Nephron progenitor cell (in vitro differentiated cells): ENCODE measurements around the gene MYL9.
A peak's percentile ranks its signal among the peaks of the same experiment; 100 is the strongest.

ENCODE experiments used
- DNase-seq: peaks from one replicate; pipeline ENCODE4 v3.0.0; 2021
- H3K27ac Mint-ChIP-seq: 2 replicates; pipeline ENCODE4 v1.8.0; 2021; ENCODE audit warnings: mild to moderate bottlenecking, moderate library complexity, mixed read lengths
- H3K27me3 Mint-ChIP-seq: 2 replicates; pipeline ENCODE4 v1.8.0; 2021; ENCODE audit warnings: mild to moderate bottlenecking, low read depth, mixed read lengths; ENCODE audit not compliant: poor library complexity
- H3K36me3 Mint-ChIP-seq: 2 replicates; pipeline ENCODE4 v1.8.0; 2021; ENCODE audit warnings: low read depth, mixed read lengths
- H3K4me1 Mint-ChIP-seq: 2 replicates; pipeline ENCODE4 v1.8.0; 2021; ENCODE audit warnings: mixed read lengths
- H3K4me3 Mint-ChIP-seq: 2 replicates; pipeline ENCODE4 v1.8.0; 2021; ENCODE audit warnings: mild to moderate bottlenecking, moderate library complexity, mixed read lengths
- H3K9me3 Mint-ChIP-seq: 2 replicates; pipeline ENCODE4 v1.8.0; 2021; ENCODE audit warnings: mild to moderate bottlenecking, moderate library complexity, mixed read lengths
- TF ChIP-seq, protein P1 (sequence below): fragments of 200-600 bp; sonication (generic); IDR thresholded peaks from 2 replicates; pipeline ENCODE4 v1.5.0; 2021; ENCODE audit warnings: antibody characterized with exemption

MYL9 gene

DNA sequence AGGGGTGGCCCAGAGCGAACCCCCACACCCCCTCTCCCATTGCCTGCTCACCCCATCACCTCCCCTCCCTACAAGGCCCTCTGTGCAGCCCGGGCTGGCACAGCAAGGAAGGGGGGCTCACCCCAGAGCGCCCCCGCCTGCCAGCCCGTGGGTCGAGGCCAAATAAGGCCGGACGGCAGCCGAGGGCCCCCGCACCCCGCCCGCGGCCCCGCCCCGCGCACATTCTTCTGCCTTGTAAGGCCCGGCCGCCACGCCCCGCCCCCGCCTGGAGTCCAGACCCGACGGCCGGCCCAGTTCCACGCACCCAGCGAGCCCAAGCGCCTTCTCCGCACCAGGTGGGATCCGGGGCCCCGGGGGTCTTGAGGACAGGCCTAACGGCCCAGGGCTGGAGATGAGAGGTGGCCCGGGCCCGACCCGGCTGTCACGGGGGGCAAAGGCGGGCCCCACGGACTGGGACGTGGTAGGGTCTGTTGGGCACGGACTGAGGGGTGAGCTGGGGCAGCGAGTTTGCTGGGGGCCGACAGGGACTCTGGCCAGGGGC lies at the start of gene MYL9:
Gene MYL9, plus strand, starts transcription at position 293 of the 541 bp plus-strand sequence. CDS start 3,366 bp downstream, outside the sequence.
- DNase-seq, result peak; percentile 89
- Mint-ChIP-seq H3K4me1 (peaks cover 49% of the 10 kb centered on the region), H3K27ac (no peak within 1 kb of the TSS)

DNA sequence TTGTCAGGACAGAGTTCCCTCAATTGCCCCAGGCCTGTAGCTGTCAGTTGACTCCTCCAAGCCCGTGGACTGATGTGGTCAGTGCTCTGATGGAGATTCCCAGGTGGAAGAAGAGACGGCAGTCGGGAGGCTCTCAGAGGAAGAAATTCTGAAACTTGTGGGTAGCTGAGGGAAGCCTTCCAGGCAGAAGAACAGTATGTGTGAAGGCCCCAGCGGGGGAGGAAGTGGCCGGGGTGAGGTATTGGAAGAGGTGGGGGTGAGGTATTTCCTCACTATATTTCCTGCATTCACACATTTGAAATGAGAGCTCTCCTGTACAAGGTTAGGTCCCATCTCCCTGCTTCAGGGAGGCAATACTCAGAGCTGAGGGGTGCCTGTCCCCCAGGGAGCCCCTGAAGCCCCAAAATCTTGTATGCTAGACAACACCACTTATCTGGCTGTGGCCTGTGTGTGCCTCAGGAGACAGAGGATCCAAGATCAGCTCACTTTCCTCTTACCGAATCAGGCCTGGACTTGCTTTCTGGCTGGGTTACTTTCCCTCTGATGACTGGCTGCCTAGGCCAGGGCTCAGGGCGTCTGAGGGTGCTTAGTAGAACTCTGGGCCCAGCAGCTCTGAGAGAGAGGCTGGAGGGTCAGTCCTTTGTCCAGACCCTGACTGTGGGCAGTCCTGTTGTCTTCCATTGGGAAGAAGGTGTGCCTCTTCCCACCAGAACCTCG lies 49.3 kb upstream of the MYL9 start:
- Mint-ChIP-seq H3K36me3 (peaks cover 20% of the 10 kb centered on the region), H3K4me1 (peaks cover 30% of the 10 kb centered on the region), H3K9me3 (no peaks in the 10 kb centered on the region), H3K27ac (peak overlapping the region; percentile 70), H3K4me3 (no peak overlapping the region), H3K27me3 (peaks cover 2% of the 10 kb centered on the region)
- no peak for DNase-seq
- TF ChIP-seq, protein P1, sequence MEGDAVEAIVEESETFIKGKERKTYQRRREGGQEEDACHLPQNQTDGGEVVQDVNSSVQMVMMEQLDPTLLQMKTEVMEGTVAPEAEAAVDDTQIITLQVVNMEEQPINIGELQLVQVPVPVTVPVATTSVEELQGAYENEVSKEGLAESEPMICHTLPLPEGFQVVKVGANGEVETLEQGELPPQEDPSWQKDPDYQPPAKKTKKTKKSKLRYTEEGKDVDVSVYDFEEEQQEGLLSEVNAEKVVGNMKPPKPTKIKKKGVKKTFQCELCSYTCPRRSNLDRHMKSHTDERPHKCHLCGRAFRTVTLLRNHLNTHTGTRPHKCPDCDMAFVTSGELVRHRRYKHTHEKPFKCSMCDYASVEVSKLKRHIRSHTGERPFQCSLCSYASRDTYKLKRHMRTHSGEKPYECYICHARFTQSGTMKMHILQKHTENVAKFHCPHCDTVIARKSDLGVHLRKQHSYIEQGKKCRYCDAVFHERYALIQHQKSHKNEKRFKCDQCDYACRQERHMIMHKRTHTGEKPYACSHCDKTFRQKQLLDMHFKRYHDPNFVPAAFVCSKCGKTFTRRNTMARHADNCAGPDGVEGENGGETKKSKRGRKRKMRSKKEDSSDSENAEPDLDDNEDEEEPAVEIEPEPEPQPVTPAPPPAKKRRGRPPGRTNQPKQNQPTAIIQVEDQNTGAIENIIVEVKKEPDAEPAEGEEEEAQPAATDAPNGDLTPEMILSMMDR, result no peak

More for the DNA sequence above, at the start of gene MYL9:
- Mint-ChIP-seq H3K9me3 (no peaks in the 10 kb centered on the region), H3K4me3 (peak within 1 kb of the TSS; percentile 77), H3K27me3 (peaks cover 3% of the 10 kb centered on the region), H3K36me3 (peaks cover 15% of the 10 kb centered on the region)
- TF ChIP-seq, protein P1, result no peak

DNA sequence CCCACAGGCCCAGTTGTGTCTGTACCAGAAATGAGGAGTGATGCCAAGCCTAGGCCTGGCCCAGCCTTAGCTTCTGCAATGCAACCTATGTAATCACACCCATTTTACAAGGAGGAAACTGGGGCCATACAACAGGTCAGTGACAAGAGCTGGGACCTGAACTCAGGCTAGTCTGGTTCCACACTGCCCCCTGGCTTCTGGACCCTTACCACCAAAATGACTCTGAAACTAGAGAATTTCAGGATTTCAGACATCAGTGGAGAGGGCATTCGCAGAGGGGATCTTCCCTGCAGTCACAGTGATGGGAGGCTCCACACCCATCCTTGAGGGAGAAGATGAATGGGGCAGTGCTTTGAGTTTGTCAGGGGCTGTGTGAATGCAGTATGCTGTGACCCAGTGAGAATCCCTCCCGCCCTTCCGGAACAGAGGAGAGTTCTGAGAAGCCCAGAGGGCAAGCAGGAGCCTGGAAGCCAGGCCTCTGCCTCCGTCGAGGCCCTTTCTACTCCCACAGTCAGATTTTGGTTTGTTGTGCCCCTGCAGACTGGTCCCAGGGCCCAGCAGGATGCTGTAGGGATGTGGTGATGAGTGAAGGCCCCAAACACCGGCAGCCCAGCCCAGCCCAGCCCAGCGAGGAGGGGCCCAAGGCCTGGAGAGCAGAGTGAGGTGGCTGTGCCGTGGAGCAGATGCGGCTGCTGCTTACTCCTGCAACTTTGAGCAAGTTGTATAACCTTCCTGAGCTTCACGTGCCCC lies 48.1 kb upstream of the MYL9 start:
- H3K4me3 Mint-ChIP-seq, result no peak overlapping the region
- H3K9me3 Mint-ChIP-seq, result no peaks in the 10 kb centered on the region
- no peak for DNase-seq
- H3K36me3 Mint-ChIP-seq, result peaks cover 25% of the 10 kb centered on the region
- H3K27me3 Mint-ChIP-seq, result peaks cover 2% of the 10 kb centered on the region
- TF ChIP-seq, protein P1, result no peak
- peaks cover 30% of the 10 kb centered on the region for H3K4me1 Mint-ChIP-seq
- H3K27ac Mint-ChIP-seq, result peak overlapping the region; percentile 96

DNA sequence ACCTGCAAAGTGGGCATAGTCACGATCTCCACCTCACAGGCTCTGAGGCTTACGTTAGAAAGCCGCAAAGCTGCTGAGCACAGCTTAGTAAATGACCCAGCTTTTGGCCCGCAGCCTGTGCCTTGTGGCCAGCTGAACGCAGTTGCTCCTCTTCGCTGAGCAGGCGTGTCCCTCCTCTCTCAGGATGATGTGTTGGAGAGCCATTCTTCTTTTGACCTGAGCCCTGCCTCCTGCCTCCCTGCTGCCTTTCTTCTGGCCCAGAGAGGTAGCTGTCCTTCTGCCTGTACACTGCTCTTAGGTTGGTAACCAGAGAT lies 47.6 kb upstream of the MYL9 start:
- no peaks in the 10 kb centered on the region for H3K9me3 Mint-ChIP-seq
- H3K36me3 Mint-ChIP-seq, result peaks cover 30% of the 10 kb centered on the region
- peaks cover 2% of the 10 kb centered on the region for H3K27me3 Mint-ChIP-seq
- H3K4me1 Mint-ChIP-seq, result peaks cover 30% of the 10 kb centered on the region
- H3K4me3 Mint-ChIP-seq, result no peak overlapping the region
- DNase-seq, result no peak
- TF ChIP-seq, protein P1, result no peak
- peak overlapping the region; percentile 94 for H3K27ac Mint-ChIP-seq

DNA sequence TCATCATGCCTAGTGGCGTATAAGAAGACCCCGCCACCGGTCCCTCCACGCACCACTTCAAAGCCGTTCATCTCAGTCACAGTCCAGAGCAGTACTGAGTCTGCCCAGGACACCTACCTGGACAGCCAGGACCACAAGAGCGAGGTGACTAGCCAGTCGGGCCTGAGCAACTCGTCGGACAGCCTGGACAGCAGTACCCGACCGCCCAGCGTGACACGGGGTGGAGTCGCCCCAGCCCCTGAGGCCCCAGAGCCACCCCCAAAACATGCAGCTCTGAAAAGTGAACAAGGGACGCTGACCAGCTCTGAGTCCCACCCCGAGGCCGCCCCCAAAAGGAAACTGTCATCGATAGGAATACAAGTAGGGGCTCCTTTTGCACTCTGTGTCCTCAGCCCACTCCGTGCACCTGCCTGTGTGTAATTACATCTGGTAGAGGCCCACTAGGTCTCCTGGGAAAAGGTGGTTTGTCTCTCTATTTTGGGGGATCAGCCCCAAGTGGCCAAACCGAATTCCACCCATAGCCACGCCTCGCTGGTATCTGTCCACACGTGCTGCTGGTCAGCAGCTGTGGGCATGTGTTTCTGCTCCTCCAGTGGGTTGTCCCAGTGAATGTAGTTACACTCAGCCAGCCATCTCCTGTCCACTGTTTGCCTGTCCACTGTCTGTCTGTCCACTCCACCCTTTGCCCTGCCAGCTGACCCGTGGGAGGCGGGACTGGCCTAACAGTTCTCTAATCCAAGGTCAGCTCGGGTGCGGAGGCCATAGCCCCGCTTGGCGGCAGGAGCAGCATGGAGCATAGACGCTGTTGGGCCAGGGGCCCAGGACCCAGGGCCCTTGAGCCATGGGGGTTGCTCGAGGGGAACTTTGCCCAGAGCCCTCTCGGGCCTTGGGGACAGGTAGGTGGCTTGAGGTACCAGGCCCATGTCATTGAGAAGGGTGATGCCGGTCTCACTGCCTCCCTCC lies 44.3 kb upstream of the MYL9 start:
- DNase-seq, result no peak
- H3K4me3 Mint-ChIP-seq, result no peak overlapping the region
- peaks cover 10% of the 10 kb centered on the region for H3K4me1 Mint-ChIP-seq
- H3K27me3 Mint-ChIP-seq, result no peaks in the 10 kb centered on the region
- H3K36me3 Mint-ChIP-seq, result peaks cover 46% of the 10 kb centered on the region
- TF ChIP-seq, protein P1, result no peak
- H3K27ac Mint-ChIP-seq, result peak overlapping the region; percentile 86
- no peaks in the 10 kb centered on the region for H3K9me3 Mint-ChIP-seq
